GM18508 (cell line): ENCODE data around the gene SCD5.

Source experiments
- ATAC-seq: cut with Tn5 transposase; IDR thresholded peaks from one replicate; pipeline ENCODE4 v1.9.1; 2021; ENCODE audit warnings: moderate number of reproducible peaks; ENCODE audit not compliant: insufficient read depth, unreplicated experiment

Gene SCD5

DNA sequence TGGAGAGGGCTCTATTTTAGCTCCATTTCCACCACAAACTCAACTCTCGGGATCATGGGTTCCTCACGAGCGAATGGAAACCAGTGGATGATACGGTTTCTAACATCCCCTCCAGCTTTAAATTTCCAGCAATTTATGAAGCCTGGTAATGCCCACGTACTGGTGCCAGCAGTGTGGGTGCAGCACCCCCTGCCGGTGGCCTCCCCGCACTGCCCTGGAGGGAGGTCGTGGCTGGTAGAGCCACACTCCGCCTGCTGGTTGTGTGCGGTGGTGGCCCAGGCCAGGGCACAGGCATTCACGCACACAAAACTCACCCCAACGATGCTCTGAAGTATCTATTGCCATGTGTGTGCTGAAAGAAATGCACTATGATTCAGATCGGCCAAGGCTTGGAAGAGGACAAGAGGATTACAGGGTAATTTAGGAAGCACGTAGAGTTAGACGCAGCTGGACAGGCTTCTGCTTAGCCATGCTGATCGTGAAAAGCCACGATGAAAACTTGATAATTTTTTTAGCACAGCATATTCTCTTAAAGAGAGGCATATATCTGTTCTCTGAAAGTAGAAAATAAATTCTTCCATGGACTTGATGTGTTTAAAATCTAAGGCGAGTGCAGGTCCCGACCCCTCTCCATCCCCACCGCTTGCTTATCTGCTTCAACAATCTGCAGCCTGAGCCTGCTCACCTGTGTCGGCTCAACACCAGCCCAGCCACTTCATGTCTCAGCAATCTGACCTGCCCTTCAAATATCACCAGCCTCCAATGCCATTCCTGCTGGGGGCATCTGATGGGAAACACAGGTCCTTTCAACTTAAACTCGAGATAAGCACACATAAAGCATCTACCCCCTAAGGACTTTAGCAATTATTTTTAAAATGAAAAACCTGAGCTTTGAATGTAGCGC, 59.1 kb downstream of the SCD5 start:
- no peak for ATAC-seq

DNA sequence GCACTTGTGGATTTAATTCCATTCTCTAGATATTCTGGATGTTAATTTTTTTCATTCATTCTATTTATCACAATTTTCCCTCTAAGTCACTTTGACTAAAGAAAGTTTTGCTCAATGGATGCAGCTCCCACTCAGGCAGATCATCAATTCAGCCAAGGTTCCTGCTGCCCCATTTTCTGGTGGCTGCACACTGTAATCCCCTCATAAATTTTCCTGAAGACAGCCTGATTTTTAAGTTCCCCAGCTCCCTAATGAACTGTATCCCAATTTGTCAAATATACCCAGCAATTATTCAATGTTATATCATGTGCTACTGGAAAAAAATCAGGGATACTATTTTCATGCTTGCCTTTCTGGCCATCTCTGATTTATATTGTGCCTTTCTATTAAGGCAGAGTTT, 61.2 kb downstream of the SCD5 start:
- no peak for ATAC-seq

DNA sequence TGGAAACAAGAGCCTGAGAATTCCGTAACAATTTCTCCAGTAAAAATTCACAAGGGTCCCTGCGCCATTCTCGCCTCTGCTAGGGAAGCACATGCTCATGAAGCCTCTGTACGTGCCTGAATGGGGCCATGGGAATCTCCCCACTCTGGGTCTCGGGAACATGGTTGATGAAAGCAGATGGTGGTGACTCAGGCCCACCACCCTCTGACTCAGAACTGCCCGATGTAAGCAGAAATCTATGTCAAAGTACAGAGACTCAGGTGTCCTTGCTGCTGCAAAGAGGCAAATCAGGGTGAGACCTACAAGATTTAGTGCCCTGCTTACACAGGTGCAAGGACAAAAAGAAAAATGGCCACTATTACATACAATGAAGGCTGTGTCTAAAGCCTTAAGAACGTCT, 65.0 kb downstream of the SCD5 start:
- ATAC-seq, result no peak

DNA sequence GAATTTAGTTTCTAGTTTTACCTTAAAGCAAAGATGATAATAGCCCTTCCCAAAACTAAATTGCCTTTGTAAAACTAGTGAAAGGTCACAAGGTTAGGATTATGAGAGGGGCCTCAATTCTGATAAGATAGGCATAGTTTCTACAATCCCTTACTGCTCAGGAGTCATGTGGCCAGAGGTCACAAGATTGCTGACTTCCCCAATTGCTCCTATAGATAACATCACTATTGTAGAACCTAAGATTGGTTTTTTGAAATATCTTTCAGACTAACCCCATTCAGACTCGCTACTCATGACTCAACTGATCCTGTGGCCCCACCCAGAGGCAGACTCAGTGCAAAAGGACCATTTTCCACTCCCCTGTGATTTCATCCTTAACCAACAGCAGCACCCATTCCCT, 70.3 kb downstream of the SCD5 start:
- no peak for ATAC-seq

DNA sequence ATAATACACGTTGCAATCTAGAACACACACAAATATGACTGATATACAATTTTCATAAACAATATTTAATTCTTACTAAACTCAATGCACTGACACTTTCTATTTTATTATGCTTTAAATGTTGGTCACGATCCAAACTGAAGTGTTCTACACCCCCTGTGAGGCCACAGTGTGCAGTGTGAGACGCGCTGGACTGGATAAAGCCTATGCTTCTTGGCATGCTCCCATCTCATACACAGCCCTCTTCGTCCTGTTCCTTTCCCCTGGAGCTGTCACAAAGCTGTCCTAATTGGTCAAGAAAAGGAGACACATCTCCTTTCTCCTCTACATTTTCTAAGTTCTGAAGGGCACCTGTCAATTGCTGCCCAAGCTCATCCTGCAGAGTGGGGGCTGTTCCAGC, 72.0 kb downstream of the SCD5 start:
- ATAC-seq, result no peak

DNA sequence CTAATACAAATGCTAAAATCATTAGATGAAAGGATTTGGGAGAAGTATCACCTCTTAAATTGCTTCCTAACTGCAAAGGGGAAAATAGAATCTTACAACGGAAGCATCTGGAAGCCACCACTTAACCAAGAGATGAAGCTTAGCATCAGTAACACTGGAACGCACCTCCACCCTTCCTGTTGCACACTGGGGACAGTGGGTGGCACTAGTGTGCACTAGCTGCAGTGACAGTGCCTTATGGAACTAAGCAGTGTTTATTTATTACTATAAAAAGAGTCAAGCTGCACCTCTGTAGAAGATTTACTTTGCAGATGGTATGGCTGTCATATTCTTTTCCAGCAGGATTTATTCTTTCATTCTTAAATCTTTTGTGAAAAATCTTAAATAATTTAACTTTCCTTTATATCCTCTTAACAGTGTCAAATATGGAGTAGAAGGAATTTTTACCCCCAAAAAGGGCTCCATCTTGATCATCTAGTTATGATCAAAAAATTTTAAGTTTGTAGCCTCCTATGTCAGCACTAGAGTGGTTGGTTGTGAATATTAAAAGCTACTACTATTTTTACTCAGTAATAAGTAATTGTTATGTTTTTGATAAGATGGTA, 76.7 kb downstream of the SCD5 start:
- ATAC-seq, result no peak

DNA sequence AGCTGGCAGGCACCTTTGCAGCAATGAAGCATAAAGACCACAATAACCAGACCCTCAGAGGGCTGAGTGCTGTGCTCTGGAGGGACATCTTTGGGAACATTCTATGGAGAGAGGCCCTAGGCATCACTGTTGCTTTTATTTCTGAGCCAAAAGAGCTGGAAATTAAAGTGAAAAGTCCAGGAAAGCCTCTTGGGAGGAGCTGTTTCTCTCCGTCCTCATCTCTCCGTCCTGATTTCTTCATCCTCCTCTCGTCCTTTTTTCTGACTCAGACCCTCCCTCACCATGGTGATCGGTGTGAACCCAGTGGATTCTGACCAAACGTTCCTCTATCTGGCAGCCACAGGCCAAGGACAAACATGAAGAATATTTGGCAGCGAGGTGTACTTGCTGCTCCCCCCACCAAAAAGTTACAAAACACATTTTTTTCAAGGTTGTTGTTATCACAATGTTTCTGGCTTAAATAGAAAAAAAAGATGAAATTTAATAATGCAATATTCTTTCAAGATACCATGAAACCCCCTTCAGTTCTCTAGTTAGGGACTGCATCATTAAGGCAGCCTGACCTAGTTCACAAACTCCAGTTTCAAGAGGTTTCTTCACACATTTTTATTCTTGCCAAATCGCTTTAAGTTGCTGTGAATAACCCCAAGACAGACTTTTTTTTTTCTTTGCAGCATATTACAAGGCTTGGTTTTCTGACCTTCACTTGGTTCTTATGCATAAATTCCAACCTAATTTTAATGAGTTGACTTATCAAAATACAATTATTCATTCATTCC, 80.2 kb downstream of the SCD5 start:
- ATAC-seq, result no peak

DNA sequence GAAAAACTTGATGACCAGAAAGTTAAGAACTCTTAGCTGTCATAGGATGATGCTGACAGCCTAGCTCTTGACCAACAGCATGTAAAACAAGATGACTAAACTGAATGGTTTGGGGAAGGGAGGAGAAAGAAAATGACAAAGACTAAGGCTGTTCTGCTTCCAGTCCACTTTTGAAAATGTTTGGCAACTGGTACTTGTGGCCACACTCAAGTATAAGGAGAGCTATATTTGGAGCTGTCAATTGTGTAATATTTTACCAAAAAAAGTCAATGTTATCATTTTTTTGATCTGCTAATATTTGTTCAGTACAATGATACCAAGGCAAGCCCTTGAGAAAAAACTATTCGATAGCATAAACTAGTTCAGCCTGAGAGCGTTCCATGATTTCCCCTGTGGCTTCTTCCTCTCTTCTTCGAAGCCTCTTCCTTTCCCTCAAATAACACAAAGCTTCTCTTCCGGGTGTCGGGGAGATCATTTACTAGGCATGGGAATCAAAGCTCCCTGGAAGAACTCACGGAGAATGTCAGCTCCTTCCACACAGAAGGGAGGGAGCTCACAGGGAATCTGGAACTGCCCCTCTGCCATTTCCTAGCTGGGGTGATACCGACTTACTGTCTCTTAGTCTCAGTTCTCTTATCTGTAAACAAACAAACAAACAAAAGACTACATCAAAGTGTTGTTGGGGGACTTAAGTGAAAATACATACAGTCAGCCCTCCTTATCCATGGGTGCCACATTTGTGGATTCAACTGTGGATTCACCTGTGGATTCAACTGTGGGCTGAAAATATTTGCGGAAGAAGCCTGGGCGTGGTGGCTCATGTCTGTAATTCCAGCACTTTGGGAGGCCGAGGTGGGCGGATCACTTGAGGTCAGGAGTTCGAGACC, 82.6 kb downstream of the SCD5 start:
- ATAC-seq, result no peak

DNA sequence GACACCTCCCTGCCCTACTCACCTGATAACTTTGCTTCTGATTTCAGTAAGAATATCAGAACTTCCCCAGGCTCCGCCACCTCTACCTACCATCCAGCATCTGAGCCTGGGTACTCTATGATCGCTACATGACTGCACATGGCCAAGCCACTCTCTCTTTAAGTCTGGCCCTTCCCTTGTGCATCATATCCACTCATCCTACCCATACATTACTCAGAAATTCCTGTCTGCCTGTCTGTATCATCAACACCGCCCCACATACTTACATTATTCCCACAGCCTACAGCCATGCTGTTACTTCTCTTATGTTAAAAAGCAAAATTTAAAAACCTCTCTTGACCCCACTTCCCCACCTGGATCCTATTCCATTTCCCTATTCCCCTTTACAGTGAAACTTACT, 84.7 kb downstream of the SCD5 start:
- no peak for ATAC-seq

DNA sequence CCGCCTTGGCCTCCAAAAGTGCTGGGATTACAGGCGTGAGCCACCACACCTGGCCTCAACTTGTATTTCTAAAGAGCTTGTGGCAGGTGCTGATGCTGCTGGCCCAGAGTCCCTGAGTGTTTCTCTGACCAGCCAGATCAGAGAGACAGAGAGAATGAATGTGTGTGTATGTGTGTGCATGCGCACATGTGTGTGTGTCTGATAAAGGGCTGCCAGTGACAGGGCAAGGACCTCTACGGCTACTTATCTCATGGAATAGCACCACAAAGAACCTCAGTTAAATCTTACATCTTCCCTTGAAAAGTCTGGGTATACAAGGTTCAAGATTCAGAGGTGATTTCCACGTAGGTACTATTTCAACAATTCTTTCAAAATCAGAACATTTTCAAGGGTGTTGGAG, 86.0 kb downstream of the SCD5 start:
- no peak for ATAC-seq

DNA sequence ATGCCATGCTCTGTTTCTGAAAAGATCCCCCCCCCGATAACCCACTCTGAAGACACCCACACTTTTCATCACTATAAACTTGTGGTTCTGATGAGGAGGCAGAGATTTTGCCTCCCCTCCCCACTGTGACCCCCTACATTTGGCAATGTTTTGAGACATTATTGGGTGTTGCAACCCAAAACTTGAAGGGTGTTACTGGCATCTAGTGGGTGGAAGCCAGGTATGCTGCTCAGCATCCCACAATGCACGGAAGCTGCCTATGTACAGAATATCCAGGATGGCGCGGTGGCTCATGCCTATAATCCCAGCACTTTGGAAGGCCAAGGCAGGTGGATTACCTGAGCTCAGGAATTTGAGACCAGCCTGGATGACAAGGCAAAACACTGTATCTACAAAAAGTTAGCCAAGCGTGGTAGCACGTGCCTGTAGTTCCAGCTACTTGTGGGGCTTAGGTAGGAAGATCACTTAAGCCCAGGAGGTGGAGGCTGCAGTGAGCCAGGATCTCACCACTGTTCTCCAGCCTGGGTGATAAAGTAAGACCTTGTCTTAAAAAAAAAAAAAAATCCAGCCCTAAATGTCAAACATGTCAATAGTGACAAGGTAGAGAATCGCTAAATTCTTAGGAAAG, 87.3 kb downstream of the SCD5 start:
- ATAC-seq, result no peak

DNA sequence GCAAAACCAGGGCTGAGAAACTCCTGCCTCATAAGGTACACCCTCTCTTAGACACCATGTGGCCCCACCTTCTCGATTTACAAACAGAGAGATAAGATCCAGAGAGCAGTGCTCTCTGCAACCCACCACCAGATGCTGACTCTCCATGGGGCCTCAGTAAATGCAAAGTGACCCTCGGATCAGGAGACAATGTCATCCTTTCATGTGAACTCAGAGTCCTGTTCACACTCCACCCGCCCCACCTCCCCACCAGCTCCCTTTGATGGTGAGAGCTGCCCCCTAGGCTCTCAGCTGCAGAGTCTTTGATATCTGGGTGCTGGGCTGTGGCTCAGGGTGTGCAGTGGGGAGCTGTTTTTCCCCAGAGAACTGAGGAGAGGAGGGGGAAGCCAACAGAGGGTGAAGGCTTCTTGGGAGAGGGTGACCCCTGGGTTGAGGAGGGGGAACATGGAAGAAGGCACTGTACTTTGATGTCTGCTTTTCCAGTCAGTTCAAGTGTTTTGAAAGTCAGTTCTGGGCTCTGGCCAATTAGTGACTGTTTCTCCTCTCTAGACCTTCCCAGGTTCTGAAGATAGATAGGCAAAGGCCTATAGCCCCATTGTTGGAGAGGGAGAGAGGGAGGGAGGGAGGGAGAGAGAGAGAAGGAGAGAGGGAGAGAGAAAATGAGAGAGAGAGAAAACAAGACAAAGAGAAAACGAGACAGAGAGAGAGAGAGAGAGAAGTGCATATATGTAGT, 88.2 kb downstream of the SCD5 start:
- ATAC-seq, result no peak

DNA sequence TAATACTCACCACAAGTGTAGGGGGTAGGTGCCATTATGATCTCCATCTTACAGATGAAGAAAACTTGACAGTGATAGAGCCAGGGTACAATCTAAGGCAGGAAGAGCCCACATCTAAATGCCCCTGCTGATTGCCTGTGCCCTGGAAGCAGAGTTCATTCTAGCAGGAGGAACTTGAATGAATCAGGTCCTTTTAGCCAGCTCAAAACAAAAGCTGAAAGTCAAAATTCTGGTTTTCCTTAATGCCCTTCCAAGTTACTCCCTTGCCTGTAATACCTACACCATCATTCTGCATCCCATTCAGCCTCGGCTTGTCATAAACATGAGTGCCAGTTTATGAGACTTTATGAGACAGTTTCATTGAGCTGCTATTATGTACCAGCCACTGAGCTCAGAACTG, 89.6 kb downstream of the SCD5 start:
- no peak for ATAC-seq

DNA sequence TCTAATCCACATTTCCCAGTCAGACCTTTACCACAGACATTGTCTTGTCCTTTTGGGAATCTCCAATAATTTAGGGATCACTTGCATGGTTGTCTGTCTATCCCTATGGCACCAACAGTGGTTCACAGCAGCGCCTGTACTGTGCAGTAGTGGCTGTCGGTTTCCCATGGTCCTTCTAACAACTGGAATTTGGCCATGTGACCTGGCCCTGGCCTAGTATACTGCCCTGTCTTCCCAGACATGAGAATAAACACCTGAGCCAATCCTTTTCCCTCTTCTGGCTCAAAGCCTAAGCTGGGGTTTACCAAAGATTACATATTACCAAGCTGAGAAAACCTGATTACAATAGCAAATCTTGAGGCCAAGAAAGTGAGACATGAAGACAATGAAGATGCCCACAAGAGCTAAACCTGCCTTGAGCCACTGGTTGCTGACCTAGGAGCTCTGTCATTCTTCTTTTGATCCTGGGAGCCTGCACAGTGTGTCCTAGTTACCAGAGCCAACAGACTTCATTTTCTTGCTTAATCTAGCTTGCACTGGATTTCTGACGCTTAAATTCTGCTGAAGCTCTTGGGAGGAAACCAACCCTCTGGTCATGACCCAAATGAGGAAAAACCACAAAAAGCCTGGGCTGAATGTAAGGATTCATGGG, 92.1 kb downstream of the SCD5 start:
- ATAC-seq, result no peak

DNA sequence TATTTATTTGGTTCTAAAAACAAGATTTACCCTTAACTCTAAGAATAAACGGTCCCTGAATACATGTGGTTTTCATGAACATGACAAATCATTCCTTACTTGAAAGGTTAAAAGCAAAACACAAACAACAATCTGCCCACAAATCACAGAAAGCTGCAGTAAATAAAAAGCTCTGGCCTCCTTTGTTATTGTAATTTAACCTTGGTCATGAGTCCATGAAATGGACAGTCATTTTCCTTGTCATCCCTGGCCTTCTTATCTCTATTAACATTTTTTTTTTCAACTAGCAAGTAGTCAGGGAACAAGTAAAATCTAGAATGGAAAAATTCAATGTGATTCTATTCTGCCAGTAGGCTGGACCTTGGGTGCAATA, 92.7 kb downstream of the SCD5 start:
- no peak for ATAC-seq

DNA sequence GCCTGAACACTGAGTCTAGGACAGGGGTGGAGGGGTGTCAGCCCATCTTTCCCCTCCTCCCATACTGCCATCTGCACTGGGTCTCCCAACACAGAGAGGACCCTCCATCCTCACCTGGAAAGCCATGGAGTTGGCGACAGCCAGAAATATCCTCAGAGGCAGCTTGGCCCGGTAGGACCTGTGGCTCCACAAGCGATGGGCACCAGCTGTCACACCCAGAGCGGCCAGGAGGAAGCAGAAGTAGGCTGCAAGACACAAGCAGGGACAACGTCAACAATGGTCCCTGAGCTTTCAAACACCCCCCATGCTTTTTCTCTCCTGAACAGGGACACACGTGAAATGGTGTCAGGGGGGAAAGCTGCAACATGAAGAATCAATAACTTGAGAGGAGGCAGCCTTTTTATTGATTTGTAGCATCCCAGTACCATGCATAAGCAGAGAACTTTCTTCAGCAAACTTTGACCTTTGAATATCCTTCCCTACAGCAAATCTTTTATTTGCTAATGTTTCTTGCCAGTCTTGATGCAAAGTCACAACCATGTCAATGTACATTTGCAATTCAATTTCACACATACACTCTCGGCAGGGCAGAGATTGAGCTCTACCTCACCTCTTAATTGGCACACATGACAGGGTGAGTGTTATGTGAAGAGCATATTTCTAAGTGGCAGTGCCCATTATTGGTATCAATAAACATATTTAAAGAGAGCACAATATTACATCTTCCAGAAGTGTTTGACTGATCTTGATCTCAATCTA, 93.2 kb downstream of the SCD5 start:
- no peak for ATAC-seq

DNA sequence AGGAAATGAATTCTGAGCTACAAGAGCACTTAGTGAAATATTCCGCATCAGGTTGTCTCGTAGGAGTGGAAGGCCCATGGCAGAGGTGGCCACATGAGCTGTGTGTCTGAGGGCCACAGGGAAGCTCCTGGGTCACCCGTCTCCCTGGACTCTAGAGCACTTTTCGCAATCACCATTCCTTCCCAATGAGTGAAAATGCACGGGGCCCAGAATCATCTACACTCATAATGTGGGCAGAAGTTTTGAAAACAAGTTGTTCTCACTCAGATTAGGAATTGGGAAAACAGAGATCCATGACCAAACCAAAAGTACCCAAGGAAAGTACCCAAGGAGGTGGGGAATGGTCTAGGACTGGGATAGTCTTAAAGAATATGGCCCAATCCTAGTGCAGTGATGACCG, 94.4 kb downstream of the SCD5 start:
- ATAC-seq, result no peak

DNA sequence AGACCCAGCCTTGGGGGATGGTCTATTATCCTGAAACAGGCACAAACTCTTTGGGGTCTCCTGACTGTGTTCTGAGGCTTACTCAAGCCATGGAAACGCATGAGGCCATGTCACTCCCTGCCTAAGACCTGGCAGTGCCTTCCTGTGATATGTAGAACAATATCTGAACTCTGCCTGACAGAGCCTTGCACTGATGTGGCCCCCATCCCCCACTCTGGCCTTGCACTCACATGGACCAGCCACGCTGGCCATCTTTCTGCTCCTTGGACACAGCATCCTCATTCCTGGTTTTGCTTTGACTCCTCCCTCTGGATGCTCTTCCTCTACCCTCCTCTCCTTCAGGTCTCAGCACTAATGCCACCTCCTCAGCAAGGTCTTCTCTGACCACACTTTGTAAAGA, 100.2 kb downstream of the SCD5 start:
- ATAC-seq, result no peak
